Osteoblast (primary cell): ENCODE data around the gene TP73. TPM values are rescaled to one million over a fixed set of nuclear protein-coding genes. Genes with fewer than 3 reads are reported as not detected.

Experiments used
- DNase-seq: peaks from one replicate; pipeline ENCODE4 v3.0.0; 2011; ENCODE audit warnings: low spot score, mixed read lengths; ENCODE audit not compliant: insufficient read length; ENCODE audit errors: missing footprints
- H2AFZ ChIP-seq: 2 replicates; pipeline ENCODE4 v1.6.0; 2011; ENCODE audit warnings: mild to moderate bottlenecking, low read length
- H3K27ac ChIP-seq: 2 replicates; pipeline ENCODE4 v1.5.1; 2011; ENCODE audit warnings: mild to moderate bottlenecking, low read depth, low read length, moderate library complexity
- H3K27me3 ChIP-seq: 2 replicates; pipeline ENCODE4 v1.6.0; 2012; ENCODE audit warnings: mild to moderate bottlenecking, control low read depth, inconsistent platforms, low read length, moderate library complexity; ENCODE audit not compliant: insufficient read depth
- H3K36me3 ChIP-seq: 2 replicates; pipeline ENCODE4 v1.5.1; 2011; ENCODE audit warnings: mild to moderate bottlenecking, low read length, control low read depth, moderate library complexity; ENCODE audit not compliant: insufficient read depth
- H3K4me1 ChIP-seq: 2 replicates; pipeline ENCODE4 v1.5.1; 2011; ENCODE audit warnings: mild to moderate bottlenecking, low read length, control low read depth, moderate library complexity; ENCODE audit not compliant: insufficient read depth
- H3K4me2 ChIP-seq: 2 replicates; pipeline ENCODE4 v1.6.0; 2011; ENCODE audit warnings: mild to moderate bottlenecking, low read length; ENCODE audit not compliant: insufficient read depth
- H3K4me3 ChIP-seq: fragments of 200-600 bp; sonication (generic); 3 replicates; pipeline ENCODE4 v1.5.1; 2012; ENCODE audit warnings: mild to moderate bottlenecking, low read length, inconsistent platforms; ENCODE audit not compliant: insufficient read depth
- H3K79me2 ChIP-seq: 2 replicates; pipeline ENCODE4 v1.6.0; 2012; ENCODE audit warnings: mild to moderate bottlenecking, low read length, control low read depth, inconsistent platforms; ENCODE audit not compliant: insufficient read depth
- H3K9me3 ChIP-seq: 2 replicates; pipeline ENCODE4 v1.5.1; 2011; ENCODE audit warnings: low read depth, low read length, control low read depth
- H4K20me1 ChIP-seq: 2 replicates; pipeline ENCODE4 v1.6.0; 2012; ENCODE audit warnings: mild to moderate bottlenecking, low read length, control low read depth; ENCODE audit not compliant: insufficient read depth
- total RNA-seq: library from RNA; depleted of rRNA; stranded (reverse); fragments of >200 nt; gene quantifications from 2 replicates; pipeline ENCODE4 v1.2.3, GENCODE V29; 2012
- TF ChIP-seq, protein P1 (sequence below): IDR thresholded peaks from 2 replicates; pipeline ENCODE4 v1.5.1; 2011; ENCODE audit warnings: mild to moderate bottlenecking, low read depth, low read length, moderate library complexity; ENCODE audit errors: extremely low read depth

Gene TP73
- total RNA-seq, 1 donor: not detected

- H3K36me3 ChIP-seq: no peaks in the 10 kb centered on the region
- H3K27ac ChIP-seq: no peak overlapping the region
- H2AFZ ChIP-seq: no peak overlapping the region
Observed at GRCh38 chr1:3671371-3672180, 19.3 kb downstream of the TP73 start.

GRCh38 chr1:3672231-3672970, 20.1 kb downstream of the TP73 start:
- no peak overlapping the region for H2AFZ ChIP-seq

More at GRCh38 chr1:3671371-3672180, 19.3 kb downstream of the TP73 start:
- DNase-seq: no peak
- Histone ChIP-seq H3K4me3 (no peak overlapping the region), H3K79me2 (no peaks in the 10 kb centered on the region), H3K9me3 (no peaks in the 10 kb centered on the region), H3K27me3 (no peaks in the 10 kb centered on the region), H4K20me1 (no peaks in the 10 kb centered on the region), H3K4me2 (no peak overlapping the region), H3K4me1 (no peaks in the 10 kb centered on the region)
- TF ChIP-seq, protein P1, sequence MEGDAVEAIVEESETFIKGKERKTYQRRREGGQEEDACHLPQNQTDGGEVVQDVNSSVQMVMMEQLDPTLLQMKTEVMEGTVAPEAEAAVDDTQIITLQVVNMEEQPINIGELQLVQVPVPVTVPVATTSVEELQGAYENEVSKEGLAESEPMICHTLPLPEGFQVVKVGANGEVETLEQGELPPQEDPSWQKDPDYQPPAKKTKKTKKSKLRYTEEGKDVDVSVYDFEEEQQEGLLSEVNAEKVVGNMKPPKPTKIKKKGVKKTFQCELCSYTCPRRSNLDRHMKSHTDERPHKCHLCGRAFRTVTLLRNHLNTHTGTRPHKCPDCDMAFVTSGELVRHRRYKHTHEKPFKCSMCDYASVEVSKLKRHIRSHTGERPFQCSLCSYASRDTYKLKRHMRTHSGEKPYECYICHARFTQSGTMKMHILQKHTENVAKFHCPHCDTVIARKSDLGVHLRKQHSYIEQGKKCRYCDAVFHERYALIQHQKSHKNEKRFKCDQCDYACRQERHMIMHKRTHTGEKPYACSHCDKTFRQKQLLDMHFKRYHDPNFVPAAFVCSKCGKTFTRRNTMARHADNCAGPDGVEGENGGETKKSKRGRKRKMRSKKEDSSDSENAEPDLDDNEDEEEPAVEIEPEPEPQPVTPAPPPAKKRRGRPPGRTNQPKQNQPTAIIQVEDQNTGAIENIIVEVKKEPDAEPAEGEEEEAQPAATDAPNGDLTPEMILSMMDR: no peak

GRCh38 chr1:3672971-3673361, 20.6 kb downstream of the TP73 start:
- Histone ChIP-seq H3K36me3 (no peaks in the 10 kb centered on the region), H3K4me3 (no peak overlapping the region), H3K27me3 (no peaks in the 10 kb centered on the region), H3K79me2 (no peaks in the 10 kb centered on the region), H4K20me1 (no peaks in the 10 kb centered on the region), H3K4me2 (no peak overlapping the region), H3K27ac (no peak overlapping the region), H3K9me3 (no peaks in the 10 kb centered on the region), H3K4me1 (no peaks in the 10 kb centered on the region), H2AFZ (no peak overlapping the region)
- TF ChIP-seq, protein P1: no peak
- DNase-seq: no peak

More at GRCh38 chr1:3672231-3672970, 20.1 kb downstream of the TP73 start:
- Histone ChIP-seq H3K4me2 (no peak overlapping the region), H4K20me1 (no peaks in the 10 kb centered on the region), H3K4me1 (no peaks in the 10 kb centered on the region), H3K27ac (no peak overlapping the region), H3K27me3 (no peaks in the 10 kb centered on the region), H3K9me3 (no peaks in the 10 kb centered on the region), H3K4me3 (no peak overlapping the region), H3K79me2 (no peaks in the 10 kb centered on the region), H3K36me3 (no peaks in the 10 kb centered on the region)
- no peak for DNase-seq
- TF ChIP-seq, protein P1: no peak
